ENCODE measurements around the gene STYXL2.

DNA sequence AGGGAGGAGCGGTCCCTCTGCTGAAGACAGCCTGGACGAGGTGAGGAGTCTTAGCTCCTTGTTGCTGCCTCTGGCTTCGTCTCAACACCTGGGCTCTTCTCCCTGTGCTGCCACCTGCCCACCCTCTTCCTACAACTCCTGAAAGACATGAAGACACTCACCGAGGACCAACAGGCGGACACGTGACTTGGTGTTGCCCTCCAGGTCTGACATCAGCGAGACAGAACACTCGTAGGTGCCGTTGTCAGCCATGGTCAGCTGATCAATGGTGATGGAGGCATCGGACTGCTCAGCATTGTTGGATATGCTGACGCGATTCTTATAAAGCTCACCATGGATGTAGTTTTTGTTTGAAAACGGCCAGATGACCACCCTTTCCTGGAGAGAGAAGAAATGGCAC, 25.1 kb upstream of the STYXL2 start:
- TF ChIP-seq, protein P1, sequence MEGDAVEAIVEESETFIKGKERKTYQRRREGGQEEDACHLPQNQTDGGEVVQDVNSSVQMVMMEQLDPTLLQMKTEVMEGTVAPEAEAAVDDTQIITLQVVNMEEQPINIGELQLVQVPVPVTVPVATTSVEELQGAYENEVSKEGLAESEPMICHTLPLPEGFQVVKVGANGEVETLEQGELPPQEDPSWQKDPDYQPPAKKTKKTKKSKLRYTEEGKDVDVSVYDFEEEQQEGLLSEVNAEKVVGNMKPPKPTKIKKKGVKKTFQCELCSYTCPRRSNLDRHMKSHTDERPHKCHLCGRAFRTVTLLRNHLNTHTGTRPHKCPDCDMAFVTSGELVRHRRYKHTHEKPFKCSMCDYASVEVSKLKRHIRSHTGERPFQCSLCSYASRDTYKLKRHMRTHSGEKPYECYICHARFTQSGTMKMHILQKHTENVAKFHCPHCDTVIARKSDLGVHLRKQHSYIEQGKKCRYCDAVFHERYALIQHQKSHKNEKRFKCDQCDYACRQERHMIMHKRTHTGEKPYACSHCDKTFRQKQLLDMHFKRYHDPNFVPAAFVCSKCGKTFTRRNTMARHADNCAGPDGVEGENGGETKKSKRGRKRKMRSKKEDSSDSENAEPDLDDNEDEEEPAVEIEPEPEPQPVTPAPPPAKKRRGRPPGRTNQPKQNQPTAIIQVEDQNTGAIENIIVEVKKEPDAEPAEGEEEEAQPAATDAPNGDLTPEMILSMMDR (tag by site-specific recombination; IDR thresholded peaks at IDR 0.05): no peak
- TF ChIP-seq ZNF335 (tag by site-specific recombination; conservative IDR thresholded peaks at IDR 0.05): no peak
- TF ChIP-seq, protein P2, sequence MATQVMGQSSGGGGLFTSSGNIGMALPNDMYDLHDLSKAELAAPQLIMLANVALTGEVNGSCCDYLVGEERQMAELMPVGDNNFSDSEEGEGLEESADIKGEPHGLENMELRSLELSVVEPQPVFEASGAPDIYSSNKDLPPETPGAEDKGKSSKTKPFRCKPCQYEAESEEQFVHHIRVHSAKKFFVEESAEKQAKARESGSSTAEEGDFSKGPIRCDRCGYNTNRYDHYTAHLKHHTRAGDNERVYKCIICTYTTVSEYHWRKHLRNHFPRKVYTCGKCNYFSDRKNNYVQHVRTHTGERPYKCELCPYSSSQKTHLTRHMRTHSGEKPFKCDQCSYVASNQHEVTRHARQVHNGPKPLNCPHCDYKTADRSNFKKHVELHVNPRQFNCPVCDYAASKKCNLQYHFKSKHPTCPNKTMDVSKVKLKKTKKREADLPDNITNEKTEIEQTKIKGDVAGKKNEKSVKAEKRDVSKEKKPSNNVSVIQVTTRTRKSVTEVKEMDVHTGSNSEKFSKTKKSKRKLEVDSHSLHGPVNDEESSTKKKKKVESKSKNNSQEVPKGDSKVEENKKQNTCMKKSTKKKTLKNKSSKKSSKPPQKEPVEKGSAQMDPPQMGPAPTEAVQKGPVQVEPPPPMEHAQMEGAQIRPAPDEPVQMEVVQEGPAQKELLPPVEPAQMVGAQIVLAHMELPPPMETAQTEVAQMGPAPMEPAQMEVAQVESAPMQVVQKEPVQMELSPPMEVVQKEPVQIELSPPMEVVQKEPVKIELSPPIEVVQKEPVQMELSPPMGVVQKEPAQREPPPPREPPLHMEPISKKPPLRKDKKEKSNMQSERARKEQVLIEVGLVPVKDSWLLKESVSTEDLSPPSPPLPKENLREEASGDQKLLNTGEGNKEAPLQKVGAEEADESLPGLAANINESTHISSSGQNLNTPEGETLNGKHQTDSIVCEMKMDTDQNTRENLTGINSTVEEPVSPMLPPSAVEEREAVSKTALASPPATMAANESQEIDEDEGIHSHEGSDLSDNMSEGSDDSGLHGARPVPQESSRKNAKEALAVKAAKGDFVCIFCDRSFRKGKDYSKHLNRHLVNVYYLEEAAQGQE (tag by site-specific recombination; IDR thresholded peaks at IDR 0.05): no peak
- TF ChIP-seq ZNF114 (tag by site-specific recombination; IDR thresholded peaks at IDR 0.05): no peak
- TF ChIP-seq, protein P3, sequence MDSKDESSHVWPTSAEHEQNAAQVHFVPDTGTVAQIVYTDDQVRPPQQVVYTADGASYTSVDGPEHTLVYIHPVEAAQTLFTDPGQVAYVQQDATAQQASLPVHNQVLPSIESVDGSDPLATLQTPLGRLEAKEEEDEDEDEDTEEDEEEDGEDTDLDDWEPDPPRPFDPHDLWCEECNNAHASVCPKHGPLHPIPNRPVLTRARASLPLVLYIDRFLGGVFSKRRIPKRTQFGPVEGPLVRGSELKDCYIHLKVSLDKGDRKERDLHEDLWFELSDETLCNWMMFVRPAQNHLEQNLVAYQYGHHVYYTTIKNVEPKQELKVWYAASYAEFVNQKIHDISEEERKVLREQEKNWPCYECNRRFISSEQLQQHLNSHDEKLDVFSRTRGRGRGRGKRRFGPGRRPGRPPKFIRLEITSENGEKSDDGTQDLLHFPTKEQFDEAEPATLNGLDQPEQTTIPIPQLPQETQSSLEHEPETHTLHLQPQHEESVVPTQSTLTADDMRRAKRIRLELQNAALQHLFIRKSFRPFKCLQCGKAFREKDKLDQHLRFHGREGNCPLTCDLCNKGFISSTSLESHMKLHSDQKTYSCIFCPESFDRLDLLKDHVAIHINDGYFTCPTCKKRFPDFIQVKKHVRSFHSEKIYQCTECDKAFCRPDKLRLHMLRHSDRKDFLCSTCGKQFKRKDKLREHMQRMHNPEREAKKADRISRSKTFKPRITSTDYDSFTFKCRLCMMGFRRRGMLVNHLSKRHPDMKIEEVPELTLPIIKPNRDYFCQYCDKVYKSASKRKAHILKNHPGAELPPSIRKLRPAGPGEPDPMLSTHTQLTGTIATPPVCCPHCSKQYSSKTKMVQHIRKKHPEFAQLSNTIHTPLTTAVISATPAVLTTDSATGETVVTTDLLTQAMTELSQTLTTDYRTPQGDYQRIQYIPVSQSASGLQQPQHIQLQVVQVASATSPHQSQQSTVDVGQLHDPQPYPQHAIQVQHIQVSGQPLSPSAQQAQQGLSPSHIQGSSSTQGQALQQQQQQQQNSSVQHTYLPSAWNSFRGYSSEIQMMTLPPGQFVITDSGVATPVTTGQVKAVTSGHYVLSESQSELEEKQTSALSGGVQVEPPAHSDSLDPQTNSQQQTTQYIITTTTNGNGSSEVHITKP (tag by site-specific recombination; IDR thresholded peaks at IDR 0.05): no peak
- TF ChIP-seq, protein P4, sequence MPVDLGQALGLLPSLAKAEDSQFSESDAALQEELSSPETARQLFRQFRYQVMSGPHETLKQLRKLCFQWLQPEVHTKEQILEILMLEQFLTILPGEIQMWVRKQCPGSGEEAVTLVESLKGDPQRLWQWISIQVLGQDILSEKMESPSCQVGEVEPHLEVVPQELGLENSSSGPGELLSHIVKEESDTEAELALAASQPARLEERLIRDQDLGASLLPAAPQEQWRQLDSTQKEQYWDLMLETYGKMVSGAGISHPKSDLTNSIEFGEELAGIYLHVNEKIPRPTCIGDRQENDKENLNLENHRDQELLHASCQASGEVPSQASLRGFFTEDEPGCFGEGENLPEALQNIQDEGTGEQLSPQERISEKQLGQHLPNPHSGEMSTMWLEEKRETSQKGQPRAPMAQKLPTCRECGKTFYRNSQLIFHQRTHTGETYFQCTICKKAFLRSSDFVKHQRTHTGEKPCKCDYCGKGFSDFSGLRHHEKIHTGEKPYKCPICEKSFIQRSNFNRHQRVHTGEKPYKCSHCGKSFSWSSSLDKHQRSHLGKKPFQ (tag by site-specific recombination; IDR thresholded peaks at IDR 0.05): no peak
- no peak for TF ChIP-seq ZNF10 (tag by site-specific recombination; IDR thresholded peaks at IDR 0.05)
- no peak for TF ChIP-seq ZNF792 (tag by site-specific recombination; IDR thresholded peaks at IDR 0.05)
- TF ChIP-seq ZNF701 (tag by site-specific recombination; IDR thresholded peaks at IDR 0.05): no peak
- TF ChIP-seq ZNF274 (IDR thresholded peaks at IDR 0.05; ENCODE audit: low read length): no peak
- TF ChIP-seq ZNF274 (tag by site-specific recombination; IDR thresholded peaks at IDR 0.05; ENCODE audit: borderline replicate concordance): no peak
- TF ChIP-seq KLF9 (tag by site-specific recombination; IDR thresholded peaks at IDR 0.05; ENCODE audit: low read depth): no peak
- TF ChIP-seq, protein P5, sequence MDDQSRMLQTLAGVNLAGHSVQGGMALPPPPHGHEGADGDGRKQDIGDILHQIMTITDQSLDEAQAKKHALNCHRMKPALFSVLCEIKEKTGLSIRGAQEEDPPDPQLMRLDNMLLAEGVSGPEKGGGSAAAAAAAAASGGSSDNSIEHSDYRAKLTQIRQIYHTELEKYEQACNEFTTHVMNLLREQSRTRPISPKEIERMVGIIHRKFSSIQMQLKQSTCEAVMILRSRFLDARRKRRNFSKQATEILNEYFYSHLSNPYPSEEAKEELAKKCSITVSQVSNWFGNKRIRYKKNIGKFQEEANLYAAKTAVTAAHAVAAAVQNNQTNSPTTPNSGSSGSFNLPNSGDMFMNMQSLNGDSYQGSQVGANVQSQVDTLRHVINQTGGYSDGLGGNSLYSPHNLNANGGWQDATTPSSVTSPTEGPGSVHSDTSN (CRISPR knock-in tag; IDR thresholded peaks at IDR 0.05): no peak
- TF ChIP-seq, protein P6, sequence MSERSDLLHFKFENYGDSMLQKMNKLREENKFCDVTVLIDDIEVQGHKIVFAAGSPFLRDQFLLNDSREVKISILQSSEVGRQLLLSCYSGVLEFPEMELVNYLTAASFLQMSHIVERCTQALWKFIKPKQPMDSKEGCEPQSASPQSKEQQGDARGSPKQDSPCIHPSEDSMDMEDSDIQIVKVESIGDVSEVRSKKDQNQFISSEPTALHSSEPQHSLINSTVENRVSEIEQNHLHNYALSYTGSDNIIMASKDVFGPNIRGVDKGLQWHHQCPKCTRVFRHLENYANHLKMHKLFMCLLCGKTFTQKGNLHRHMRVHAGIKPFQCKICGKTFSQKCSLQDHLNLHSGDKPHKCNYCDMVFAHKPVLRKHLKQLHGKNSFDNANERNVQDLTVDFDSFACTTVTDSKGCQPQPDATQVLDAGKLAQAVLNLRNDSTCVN (tag by site-specific recombination; optimal IDR thresholded peaks at IDR 0.05): no peak
- no peak for TF ChIP-seq ZNF558 (tag by site-specific recombination; IDR thresholded peaks at IDR 0.05)
